GM12878 (cell line): ENCODE data around the gene MAD1L1. TPM values are rescaled to one million over a fixed set of nuclear protein-coding genes. Genes with fewer than 3 reads are reported as not detected.

Experiments
- ATAC-seq: fragments of 200-7000 bp; cut with Tn5 transposase; 3 replicates; pipeline ENCODE4 v1.9.1; 2020; ENCODE audit warnings: mild to moderate bottlenecking, moderate library complexity
- BruUV-seq: library from RNA; stranded (reverse); fragments of 400-500 nt; replicated peaks from 2 replicates; lab custom pipeline; 2021; lab: Mats Ljungman, UMichigan
- CTCF ChIA-PET: fragments of 300-600 bp; sonication (Branson Sonifier 250); formaldehyde crosslinking; extraction: SDS; loops from one replicate; lab custom pipeline; 2021; ENCODE audit warnings: inconsistent platforms; lab: Yijun Ruan, JAX
- POLR2A ChIA-PET: fragments of 350-600 bp; formaldehyde crosslinking; extraction: SDS; loops from one replicate; lab custom pipeline; 2021; ENCODE audit warnings: inconsistent platforms; lab: Charles Lee
- RAD21 ChIA-PET: fragments of 300-600 bp; sonication (Branson Sonifier 250); formaldehyde crosslinking; loops from one replicate; lab custom pipeline; 2023; ENCODE audit warnings: antibody characterized with exemption; ENCODE audit not compliant: unreplicated experiment; lab: Charles Lee
- SMC1A ChIA-PET: fragments of 300-600 bp; sonication (Branson Sonifier 250); formaldehyde crosslinking; loops from one replicate; lab custom pipeline; 2023; ENCODE audit not compliant: unreplicated experiment, uncharacterized antibody; lab: Charles Lee
- DNase-seq: peaks from one replicate; pipeline ENCODE4 v3.0.0-alpha.2; 2011; ENCODE audit warnings: low read depth, low spot score
- FAIRE-seq: peaks from 3 replicates; lab custom pipeline; 2011; peaks lifted over from hg19 to GRCh38; lab: Jason Lieb, UNC
- H2AFZ ChIP-seq: 2 replicates; pipeline ENCODE4 v1.6.0; 2011; ENCODE audit warnings: low read depth, low read length, control low read depth; ENCODE audit not compliant: control insufficient read depth
- H3K27ac ChIP-seq: 2 replicates; pipeline ENCODE4 v1.5.1; 2011; ENCODE audit warnings: control low read depth; ENCODE audit not compliant: control insufficient read depth, insufficient read depth
- H3K27me3 ChIP-seq, 2 experiments: replicated peaks in 1 of 2; 2 replicates each; pipeline versions ENCODE4 v1.6.0 to v1.6.1; 2011; ENCODE audit warnings: low read length in 1 of 2; ENCODE audit not compliant: control insufficient read depth in 2 of 2, insufficient read depth in 2 of 2
- H3K36me3 ChIP-seq, 2 experiments: 2 replicates each; pipeline ENCODE4 v1.5.1; 2011; ENCODE audit warnings: low read length in 1 of 2; ENCODE audit not compliant: control insufficient read depth in 2 of 2, insufficient read depth in 2 of 2
- H3K4me1 ChIP-seq: 2 replicates; pipeline ENCODE4 v1.6.1; 2011; ENCODE audit warnings: mild to moderate bottlenecking, low read length, moderate library complexity, mixed read lengths; ENCODE audit not compliant: control insufficient read depth, insufficient read depth
- H3K4me2 ChIP-seq: 2 replicates; pipeline ENCODE4 v1.6.0; 2011; ENCODE audit warnings: control low read depth; ENCODE audit not compliant: control insufficient read depth, insufficient read depth
- H3K4me3 ChIP-seq: fragments of 200-600 bp; sonication (generic); 2 replicates; pipeline ENCODE4 v1.5.1; 2016
- H3K79me2 ChIP-seq: 2 replicates; pipeline ENCODE4 v1.6.0; 2011; ENCODE audit warnings: low read length; ENCODE audit not compliant: control insufficient read depth, insufficient read depth
- H3K9ac ChIP-seq: 2 replicates; pipeline ENCODE4 v1.8.0; 2011; ENCODE audit warnings: low read length, control low read depth, mixed read lengths; ENCODE audit not compliant: control insufficient read depth, insufficient read depth
- H3K9me3 ChIP-seq: replicated peaks from 3 replicates; pipeline ENCODE4 v1.5.1; 2011; ENCODE audit warnings: mild to moderate bottlenecking, low read length; ENCODE audit not compliant: control insufficient read depth, insufficient read depth
- H4K20me1 ChIP-seq: 2 replicates; pipeline ENCODE4 v1.6.0; 2011; ENCODE audit not compliant: control insufficient read depth, insufficient read depth
- BCL11A ChIP-seq: IDR thresholded peaks from 2 replicates; pipeline ENCODE4 v1.6.1; 2011; ENCODE audit warnings: low read depth, low read length
- KLF5 ChIP-seq: fragments of 450-650 bp; IDR thresholded peaks from 2 replicates; pipeline ENCODE4 v1.6.1; 2014; ENCODE audit warnings: mild to moderate bottlenecking; ENCODE audit not compliant: partially characterized antibody
- NFIC ChIP-seq: IDR thresholded peaks from 2 replicates; pipeline ENCODE4 v1.6.1; 2012; ENCODE audit warnings: low read depth, mild to moderate bottlenecking, inconsistent platforms, low read length, moderate library complexity
- RB1 ChIP-seq: fragments of 450-650 bp; formaldehyde crosslinking; IDR thresholded peaks from 2 replicates; pipeline ENCODE4 v1.6.1; 2017; ENCODE audit warnings: mild to moderate bottlenecking, borderline replicate concordance
- TARDBP ChIP-seq: IDR thresholded peaks from 2 replicates; pipeline ENCODE4 v1.6.1; 2016; ENCODE audit warnings: borderline replicate concordance
- YBX1 ChIP-seq: fragments of 450-650 bp; IDR thresholded peaks from 2 replicates; pipeline ENCODE4 v1.6.1; 2016; ENCODE audit warnings: antibody characterized with exemption
- ZZZ3 ChIP-seq: IDR thresholded peaks from 2 replicates; pipeline ENCODE4 v1.6.1; 2011; ENCODE audit warnings: low read depth; ENCODE audit not compliant: control insufficient read depth, insufficient read length
- WGBS: methylation state at CpG from one replicate; pipeline ENCODE4 v1.1.6; 2016; ENCODE audit warnings: low lambda C conversion rate; ENCODE audit not compliant: insufficient replicate concordance, insufficient coverage; ENCODE audit errors: missing lambda C conversion rate; 5-methylcytosine and 5-hydroxymethylcytosine counted together
- in situ Hi-C: fragments of 300-500 bp; cut with MboI; formaldehyde crosslinking; loops from 9 replicates; pipeline ENCODE4 v1.14.3; 2018; ENCODE audit warnings: mixed read lengths
- intact Hi-C: fragments of 100-400 bp; cut with micrococcal nuclease; formaldehyde crosslinking; loops from one replicate; pipeline ENCODE4 v1.14.2; 2022; ENCODE audit not compliant: unreplicated experiment
- polyA plus RNA-seq, 11 experiments: library from polyadenylated mRNA; depleted of rRNA in 4 of 11; unstranded in 6 of 11; stranded (reverse) in 5 of 11; fragments of >200 nt; fragmentation: Nextera tagmentation in 4 of 11; fragmentation: Illumina TruSeq in 1 of 11; extraction: Ambion mirVana in 4 of 11; extraction: Trizol in 1 of 11; gene quantifications; 1 replicate in 1 of 11; 2 replicates in 10 of 11; pipeline versions ENCODE4 v1.2.1 to v1.2.3, GENCODE V29; 2011 to 2016; ENCODE audit warnings: inconsistent platforms in 2 of 11, missing spikeins in 2 of 11, low read depth in 1 of 11
- total RNA-seq, 4 experiments: library from RNA; depleted of rRNA in 3 of 4; stranded (reverse); fragments of >200 nt in 3 of 4; fragmentation: Illumina TruSeq in 1 of 4; extraction: Trizol in 1 of 4; gene quantifications; 2 replicates each; pipeline versions ENCODE4 v1.2.1 to v1.2.3, GENCODE V29; 2013 to 2021

Gene MAD1L1
- total and polyA plus RNA-seq, 10 of the 15 experiments (the other 5 are each of a cell fraction or from before 2014, with no cell fraction given), result 2.2 to 76.8 (median 38.3) TPM

DNA sequence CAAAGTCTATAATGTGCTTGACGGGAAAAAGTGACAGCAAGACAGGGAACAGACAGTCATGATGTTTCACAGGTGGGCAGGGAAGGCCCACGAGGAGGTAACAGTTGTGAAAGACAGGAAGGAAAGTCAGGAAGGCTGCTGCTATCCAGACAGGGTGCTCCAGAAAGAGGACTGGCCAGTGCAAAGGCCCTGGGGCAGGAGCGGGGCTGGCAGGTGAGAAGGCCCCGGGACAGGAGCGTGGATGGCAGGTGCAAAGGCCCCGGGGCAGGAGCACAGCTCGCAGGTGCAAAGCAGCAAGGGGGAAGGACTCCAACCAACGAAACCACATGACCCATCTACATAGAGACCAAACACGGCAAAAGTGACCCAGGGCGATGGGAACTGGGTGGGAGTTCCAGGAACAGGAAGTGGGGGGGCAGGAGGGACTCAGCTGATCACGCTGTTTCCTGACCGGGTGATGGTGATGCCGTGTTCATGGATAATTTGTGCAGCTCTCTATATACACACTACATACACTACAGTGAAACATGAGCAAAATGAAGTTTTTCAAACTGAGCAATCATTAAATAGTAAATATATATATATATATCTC lies 138.2 kb downstream of the MAD1L1 start:
- SMC1A ChIA-PET, result no interaction called here
- Histone ChIP-seq H3K4me2 (no peak overlapping the region), H3K36me3 (peaks cover 0 to 4% of the 10 kb centered on the region in 2 experiments; a peak in 2 of 4 replicates), H2AFZ (no peak overlapping the region), H3K9me3 (no peaks in the 10 kb centered on the region), H3K4me3 (no peak overlapping the region), H3K27ac (no peak overlapping the region), H3K4me1 (peaks cover 7% of the 10 kb centered on the region), H4K20me1 (no peaks in the 10 kb centered on the region), H3K9ac (no peak overlapping the region), H3K79me2 (no peaks in the 10 kb centered on the region; the same call in 1 of the 2 replicates), H3K27me3 (no peaks in the 10 kb centered on the region)
- CTCF ChIA-PET, result no interaction called here
- TF ChIP-seq BCL11A (no peak), ZZZ3 (no peak), YBX1 (no peak), TARDBP (no peak), KLF5 (no peak)
- POLR2A ChIA-PET, result no interaction called here
- RAD21 ChIA-PET, result no interaction called here
- intact Hi-C loops (no loop called here), in situ Hi-C loops (no loop called here)
- DNase-seq (no peak), FAIRE-seq (no peak), ATAC-seq (no peak)
- no TSS peak for BruUV-seq
- 79% methylated on average over 13 of the region's 13 CpGs for WGBS

DNA sequence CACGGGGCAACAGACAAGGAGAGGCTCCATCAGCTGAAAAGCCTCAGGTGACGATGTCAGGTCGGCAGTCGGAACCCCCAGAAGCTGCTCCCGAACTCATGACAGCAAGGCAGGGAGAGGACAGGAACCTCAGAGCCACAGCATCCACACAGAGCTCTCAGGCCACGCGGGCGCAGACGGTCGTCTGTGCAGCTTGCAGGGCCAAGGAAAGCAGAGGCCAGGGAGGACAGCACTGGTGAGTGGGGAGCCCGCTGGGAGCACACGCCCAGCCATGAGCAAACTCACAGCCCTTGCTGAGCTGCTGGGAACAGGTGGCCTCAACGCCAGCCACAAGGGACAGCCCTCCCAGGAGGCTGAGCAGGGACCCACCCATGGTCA lies 138.9 kb downstream of the MAD1L1 start:
- peaks cover 2% of the 10 kb centered on the region; the same call in 1 of the 2 replicates for H3K4me1 ChIP-seq
- no peak overlapping the region for H3K4me3 ChIP-seq
- ATAC-seq (no peak), FAIRE-seq (no peak), DNase-seq (no peak)
- no peak overlapping the region for H3K9ac ChIP-seq
- no peaks in the 10 kb centered on the region for H3K9me3 ChIP-seq
- ChIA-PET SMC1A (no interaction called here), RAD21 (no interaction called here), POLR2A (no interaction called here), CTCF (no interaction called here)
- H2AFZ ChIP-seq, result no peak overlapping the region
- no peak overlapping the region for H3K27ac ChIP-seq
- no peaks in the 10 kb centered on the region for H4K20me1 ChIP-seq
- TF ChIP-seq RB1, result no peak
- TF ChIP-seq NFIC, result no peak
- H3K36me3 ChIP-seq, result peaks cover 0 to 5% of the 10 kb centered on the region in 2 experiments; a peak in 2 of 4 replicates
- 95% methylated on average over 13 of the region's 13 CpGs for WGBS
- H3K27me3 ChIP-seq, result no peaks in the 10 kb centered on the region
- in situ Hi-C loops (no loop called here), intact Hi-C loops (no loop called here)
- no peaks in the 10 kb centered on the region; the same call in 1 of the 2 replicates for H3K79me2 ChIP-seq
- H3K4me2 ChIP-seq, result no peak overlapping the region
- no TSS peak for BruUV-seq
